NCI-H2171 (cell line): ENCODE measurements around the gene TRAPPC3L.

Source experiments
- DNase-seq: peaks from one replicate; lab custom pipeline; 2025; lab: John Stamatoyannopoulos, UW

The TRAPPC3L gene

GRCh38 chr6:116545651-116546050 is at the start of gene TRAPPC3L:
TRAPPC3L (minus strand) TSS chr6:116545684; CDS start chr6:116545514, 170 bp downstream.
- DNase-seq, result no peak

DNA sequence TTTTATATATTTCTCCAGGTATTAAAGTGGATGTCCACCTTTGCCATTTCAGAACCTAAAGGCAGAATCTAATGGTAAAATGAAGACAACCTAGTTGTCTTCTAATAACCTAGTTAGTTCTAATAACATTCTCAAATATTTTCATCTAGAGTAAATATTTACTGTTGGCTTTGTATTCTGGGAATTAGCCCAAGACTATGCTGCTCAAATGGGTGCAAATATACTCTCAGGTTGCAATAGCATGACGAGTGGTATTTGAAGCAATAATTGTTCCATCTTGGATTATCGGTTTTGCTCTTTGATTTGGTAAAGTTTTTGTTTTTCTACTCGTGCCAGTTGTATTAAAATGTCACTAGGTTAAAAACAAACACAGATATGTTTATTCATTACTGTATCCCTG is 49.8 kb upstream of the TRAPPC3L start:
- DNase-seq, result no peak

DNA sequence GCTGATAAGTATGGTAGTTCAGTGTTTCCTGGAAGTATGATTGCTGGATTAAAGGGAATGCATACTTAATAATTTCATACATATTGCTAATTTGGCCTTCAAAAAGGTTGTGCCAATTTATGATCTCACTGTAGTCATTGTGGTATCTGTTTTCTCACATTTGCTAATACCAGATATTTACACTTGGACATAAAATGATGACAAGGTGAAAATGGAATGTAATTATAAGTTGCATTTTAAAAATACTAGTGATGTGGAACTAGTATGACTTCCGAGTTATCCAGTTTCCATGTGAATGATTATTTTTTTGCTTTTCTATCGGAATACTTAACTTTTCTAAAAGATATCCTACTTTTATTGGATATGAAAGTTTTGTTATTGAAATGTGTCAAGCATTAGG is 41.3 kb upstream of the TRAPPC3L start:
- no peak for DNase-seq

- DNase-seq, result no peak
Observed at GRCh38 chr6:116586276-116586675, 40.8 kb upstream of the TRAPPC3L start.

DNA sequence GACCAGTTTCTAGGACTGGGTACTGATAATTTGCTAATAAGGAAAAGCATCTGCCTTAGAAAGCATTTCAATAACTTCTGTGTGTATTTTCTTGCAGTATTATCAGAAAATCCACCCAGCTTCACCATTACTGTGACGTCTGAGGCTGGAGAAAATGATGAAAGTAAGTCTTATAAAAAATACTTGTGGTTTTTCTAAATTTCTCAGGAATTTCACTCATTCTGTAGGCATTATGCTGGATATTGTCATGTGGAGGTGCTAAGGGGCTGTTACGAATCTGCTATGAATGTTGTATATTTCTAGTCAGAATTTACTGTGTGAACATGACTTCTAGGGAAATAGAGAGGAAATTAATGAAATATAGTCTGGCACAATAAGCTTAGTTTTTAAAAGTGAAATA is 34.7 kb upstream of the TRAPPC3L start:
- no peak for DNase-seq

DNA sequence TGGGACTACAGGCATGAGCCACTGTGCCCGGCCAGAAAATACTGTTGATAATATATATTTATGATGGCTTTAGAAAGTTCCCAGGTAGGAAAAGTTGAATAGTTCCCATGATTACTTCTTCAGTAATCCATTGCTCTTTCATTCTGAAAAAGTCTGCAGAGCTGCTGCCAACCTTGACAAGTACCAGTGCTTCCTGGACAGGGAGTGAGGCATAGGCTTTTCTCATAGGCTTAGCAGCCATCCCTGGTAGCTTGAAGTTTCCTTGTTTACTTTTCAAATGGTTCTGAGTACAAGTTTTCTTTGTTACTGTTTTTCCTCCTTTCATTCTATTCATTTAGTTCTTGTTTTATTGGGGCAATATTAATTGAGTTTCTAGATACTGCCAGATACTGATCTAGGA is 33.7 kb upstream of the TRAPPC3L start:
- no peak for DNase-seq

- DNase-seq, result no peak
Observed at GRCh38 chr6:116578335-116578734, 32.9 kb upstream of the TRAPPC3L start.

DNA sequence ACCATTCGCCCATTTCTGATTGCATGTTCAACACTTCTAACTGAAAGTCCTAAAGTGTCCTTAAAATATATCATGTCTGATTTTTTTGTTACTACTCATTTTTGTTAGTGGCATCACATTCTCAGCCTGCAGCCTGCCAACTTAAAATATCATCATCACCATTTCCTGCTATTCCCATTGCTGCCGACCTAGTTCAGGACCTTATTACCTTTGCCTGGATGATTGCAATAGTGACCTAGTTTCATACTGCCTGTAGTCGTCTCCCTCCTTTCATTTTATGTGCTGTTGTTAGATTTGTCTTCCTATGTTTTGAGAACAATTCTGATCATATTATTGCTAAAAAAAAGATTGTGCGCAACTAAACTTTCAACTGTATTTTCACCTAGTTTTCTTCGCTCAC is 32.0 kb upstream of the TRAPPC3L start:
- DNase-seq, result no peak

GRCh38 chr6:116575227-116575626 is 29.7 kb upstream of the TRAPPC3L start:
- no peak for DNase-seq

DNA sequence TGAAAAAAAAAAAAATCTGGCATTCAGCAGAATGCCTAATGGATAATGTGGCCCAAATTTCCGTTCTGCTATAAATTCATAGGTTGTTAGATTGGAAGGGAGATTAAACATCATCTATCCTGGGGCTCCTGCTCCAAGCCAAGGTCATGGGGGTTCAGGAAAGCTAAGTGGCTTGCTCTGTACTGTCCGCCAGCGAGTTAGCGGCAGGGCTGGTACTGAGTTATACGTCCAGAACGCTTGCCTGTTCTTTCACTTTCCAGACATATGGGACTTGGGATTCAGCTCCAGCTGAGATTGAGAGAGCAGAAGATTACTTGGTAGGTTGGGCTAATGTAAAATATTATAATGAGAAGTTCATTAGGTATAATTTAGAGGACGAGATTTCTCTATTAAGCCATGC is 26.7 kb upstream of the TRAPPC3L start:
- no peak for DNase-seq

DNA sequence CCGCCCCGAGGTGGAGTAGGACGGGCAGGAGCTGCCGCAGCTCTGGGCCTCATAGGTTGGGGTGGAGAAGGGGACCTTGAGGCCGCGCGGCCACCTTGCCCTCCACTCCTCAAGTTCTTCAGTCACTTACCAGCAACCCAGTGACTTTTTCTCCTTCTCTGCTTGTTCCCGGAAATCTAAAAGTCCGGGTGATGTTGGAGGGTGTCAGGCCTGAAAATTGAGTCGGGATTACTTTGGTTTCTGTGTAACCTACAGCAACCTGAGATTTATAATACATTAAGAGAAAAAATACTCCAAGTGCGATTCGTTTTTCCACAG is 26.2 kb upstream of the TRAPPC3L start:
- no peak for DNase-seq

- peak; percentile 97 for DNase-seq
Observed at GRCh38 chr6:116570856-116571682, 25.6 kb upstream of the TRAPPC3L start, which contains the start of gene RWDD1. RWDD1 (plus strand) TSS chr6:116571504; CDS start chr6:116571583, 79 bp downstream.

- DNase-seq, result no peak
Observed at GRCh38 chr6:116568821-116569755, 23.6 kb upstream of the TRAPPC3L start.

DNA sequence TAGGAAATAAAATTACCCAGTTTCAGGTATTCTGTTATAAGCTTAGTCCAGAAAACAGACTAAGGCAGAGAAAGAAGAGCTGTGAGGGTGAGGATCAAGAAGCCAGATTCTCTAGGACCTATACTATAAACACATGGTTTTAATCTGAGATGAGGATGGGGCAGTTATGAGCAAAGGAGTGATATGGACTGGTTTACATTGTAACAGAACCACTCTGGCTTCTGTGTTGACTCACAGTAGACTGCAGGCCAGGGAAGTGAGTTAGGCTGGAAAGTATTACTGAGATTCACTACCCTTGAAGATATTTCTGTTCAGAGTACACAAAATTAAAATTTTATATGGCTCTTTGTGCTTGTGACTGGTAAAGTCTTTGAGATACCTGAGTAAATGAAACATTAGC is 22.6 kb upstream of the TRAPPC3L start:
- no peak for DNase-seq

DNA sequence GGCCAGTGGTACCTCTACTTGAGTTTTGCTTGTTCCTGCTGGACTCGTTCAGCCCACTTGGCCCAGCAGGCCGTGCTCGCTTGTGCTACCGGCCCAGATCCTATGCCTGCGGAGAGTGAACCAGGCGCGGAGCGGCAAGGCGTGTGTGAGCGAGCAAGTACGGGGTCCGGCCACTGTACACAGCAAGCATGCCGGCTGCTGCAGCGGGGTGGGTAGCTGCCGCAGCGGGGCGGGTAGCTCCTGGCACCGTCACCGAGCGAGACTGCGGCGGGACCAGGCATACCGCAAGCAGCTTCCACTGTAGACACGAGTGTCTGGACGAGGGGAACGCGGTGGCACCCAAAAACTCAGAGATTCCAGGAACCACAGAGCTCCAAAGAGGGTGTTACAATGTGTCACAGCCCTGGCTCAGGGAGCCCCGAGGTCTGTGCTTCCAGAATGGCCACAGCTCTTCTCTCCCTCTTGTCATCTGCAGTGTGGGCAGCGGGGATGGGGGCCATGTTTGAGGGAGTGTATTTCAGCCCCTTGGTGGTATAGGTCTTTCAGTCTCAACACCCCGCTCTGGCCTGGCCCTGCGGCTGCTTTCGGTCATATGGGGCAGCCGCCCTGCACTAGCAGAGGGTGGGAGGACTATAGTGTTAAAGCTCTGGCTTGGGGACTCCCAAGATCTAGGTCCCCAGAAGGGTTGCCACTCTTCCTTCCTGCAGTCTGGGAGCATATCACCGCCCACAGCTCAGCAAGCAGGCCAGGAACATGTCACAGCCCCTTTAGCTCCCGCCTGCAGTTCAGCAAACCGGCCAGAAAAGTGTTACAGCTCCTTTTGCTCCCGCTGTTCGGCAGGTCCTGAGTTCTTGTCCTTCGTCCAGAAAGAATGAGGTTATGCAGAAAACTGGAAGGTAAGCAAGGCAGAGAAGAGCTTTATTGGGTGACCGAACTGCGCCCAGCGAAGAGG is 19.7 kb upstream of the TRAPPC3L start:
- no peak for DNase-seq

DNA sequence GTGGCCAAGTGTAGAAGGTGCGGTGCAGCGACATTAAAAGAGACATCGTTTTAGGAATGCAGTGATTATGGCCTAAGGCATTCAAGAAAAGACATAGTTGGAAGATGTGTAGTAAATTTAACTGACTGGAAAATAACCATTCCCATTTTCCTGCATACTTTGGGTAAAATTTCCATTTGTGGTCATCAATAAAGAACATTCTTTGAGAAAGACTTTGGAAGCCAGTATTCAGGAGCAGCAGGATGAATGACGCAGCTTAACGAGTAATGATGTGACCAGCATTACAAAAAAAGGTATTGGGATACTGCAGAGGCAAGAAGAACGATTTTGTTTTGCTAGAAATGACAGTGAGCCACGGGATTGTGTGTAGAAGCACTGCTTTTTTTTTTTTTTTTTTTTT is 18.8 kb upstream of the TRAPPC3L start:
- DNase-seq, result no peak

GRCh38 chr6:116563830-116564229 is 18.3 kb upstream of the TRAPPC3L start:
- no peak for DNase-seq

- no peak for DNase-seq
Observed at GRCh38 chr6:116562614-116563013, 17.1 kb upstream of the TRAPPC3L start.

DNA sequence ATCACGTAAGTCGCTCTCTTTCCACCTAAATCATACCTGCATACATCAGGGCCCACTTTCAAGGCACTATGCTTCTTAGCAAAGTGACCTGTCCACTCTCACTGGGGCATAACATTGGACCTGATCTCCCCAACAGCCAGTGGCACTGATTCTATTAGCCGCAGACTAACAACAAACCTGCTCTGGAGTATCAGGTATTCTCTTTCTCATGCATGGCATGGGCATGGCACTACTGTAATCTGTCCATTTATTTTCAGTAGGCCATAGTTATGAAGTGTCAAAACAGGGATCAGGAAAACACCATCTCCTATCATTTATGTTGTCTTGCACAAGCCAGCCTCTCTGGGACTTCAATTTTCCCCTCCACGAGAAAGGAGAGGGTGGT is 16.5 kb upstream of the TRAPPC3L start:
- DNase-seq, result no peak

GRCh38 chr6:116561377-116562018 is 16.0 kb upstream of the TRAPPC3L start:
- DNase-seq, result peak; percentile 16

DNA sequence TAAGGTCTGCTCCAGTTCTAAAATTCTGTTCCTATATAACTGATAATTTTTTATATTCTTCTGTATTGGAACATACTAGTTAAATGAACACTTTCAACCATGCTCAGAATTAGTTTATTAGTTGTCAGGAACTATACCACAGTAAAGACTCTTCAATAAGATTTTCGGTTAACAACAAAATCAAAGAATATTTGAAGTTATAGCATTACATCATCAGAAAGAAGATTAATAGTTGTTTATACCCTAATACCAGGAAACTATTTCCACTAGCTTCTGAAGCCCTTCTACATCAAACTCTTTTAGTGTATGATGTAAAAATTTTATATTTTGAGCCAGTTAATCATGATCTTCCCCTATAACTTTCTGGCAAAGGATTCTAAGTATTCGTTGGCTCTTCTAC is 14.6 kb upstream of the TRAPPC3L start:
- DNase-seq, result no peak
